Gastroesophageal sphincter (tissue), 3 donors: ENCODE results near the gene ZNRF4.

Experiments
- POLR2A ChIP-seq, 2 donors: fragments of 450-650 bp; IDR thresholded peaks; one replicate each; pipeline ENCODE4 v1.6.1; 2017; ENCODE audit warnings: antibody characterized with exemption in 2 of 2, mild to moderate bottlenecking in 2 of 2, moderate library complexity in 1 of 2
- POLR2AphosphoS5 ChIP-seq: sonication (generic); formaldehyde crosslinking; IDR thresholded peaks from one replicate; pipeline ENCODE4 v1.6.1; 2017; ENCODE audit warnings: antibody characterized with exemption
- TF ChIP-seq, protein P1 (sequence below), 4 experiments: fragments of 200-600 bp in 2 of 4; fragments of 450-650 bp in 2 of 4; sonication (generic) in 1 of 4; IDR thresholded peaks; one replicate each; pipeline ENCODE4 v1.5.1; 2017 to 2019; ENCODE audit warnings: antibody characterized with exemption in 4 of 4, mild to moderate bottlenecking in 2 of 4, moderate library complexity in 2 of 4

DNA sequence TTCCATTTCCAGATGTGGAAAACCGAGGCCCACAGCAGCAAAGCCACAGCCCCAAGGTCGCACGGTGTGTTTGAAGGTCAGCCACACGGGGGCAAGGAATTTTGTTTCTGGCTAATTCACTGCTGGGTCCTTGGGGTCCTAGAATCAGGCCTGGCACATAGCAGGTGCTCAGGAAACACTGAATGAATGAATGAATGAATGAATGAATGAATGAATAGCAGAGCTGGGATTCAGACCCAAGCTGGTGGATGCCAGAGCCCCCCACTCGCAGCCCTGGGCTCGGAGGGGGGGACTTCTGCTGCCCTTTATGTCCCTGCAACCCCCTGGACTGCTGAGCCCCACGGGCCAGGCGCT is 37.0 kb downstream of the ZNRF4 start:
- TF ChIP-seq, protein P1, sequence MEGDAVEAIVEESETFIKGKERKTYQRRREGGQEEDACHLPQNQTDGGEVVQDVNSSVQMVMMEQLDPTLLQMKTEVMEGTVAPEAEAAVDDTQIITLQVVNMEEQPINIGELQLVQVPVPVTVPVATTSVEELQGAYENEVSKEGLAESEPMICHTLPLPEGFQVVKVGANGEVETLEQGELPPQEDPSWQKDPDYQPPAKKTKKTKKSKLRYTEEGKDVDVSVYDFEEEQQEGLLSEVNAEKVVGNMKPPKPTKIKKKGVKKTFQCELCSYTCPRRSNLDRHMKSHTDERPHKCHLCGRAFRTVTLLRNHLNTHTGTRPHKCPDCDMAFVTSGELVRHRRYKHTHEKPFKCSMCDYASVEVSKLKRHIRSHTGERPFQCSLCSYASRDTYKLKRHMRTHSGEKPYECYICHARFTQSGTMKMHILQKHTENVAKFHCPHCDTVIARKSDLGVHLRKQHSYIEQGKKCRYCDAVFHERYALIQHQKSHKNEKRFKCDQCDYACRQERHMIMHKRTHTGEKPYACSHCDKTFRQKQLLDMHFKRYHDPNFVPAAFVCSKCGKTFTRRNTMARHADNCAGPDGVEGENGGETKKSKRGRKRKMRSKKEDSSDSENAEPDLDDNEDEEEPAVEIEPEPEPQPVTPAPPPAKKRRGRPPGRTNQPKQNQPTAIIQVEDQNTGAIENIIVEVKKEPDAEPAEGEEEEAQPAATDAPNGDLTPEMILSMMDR (IDR thresholded peaks at IDR 0.05) = no peak
- TF ChIP-seq POLR2A (IDR thresholded peaks at IDR 0.05) (no peak), POLR2AphosphoS5 (no peak)
